Activated CD4-positive, alpha-beta T cell treated with anti-CD3 and anti-CD28 coated beads, Interleukin-2, amount 10 ng/mL, durations not matched to agents 7 days and 5 days (primary cell): Measurements from ENCODE around the gene RERE. TPM values are rescaled to one million over a fixed set of nuclear protein-coding genes. Genes with fewer than 3 reads are reported as not detected.

ENCODE experiments used
- CTCF ChIA-PET: fragments of 350-600 bp; sonication (Branson Sonifier 250); formaldehyde crosslinking; loops from one replicate; lab custom pipeline; 2021; ENCODE audit warnings: antibody characterized with exemption; lab: Charles Lee
- POLR2A ChIA-PET: fragments of 350-600 bp; sonication (Branson Sonifier 250); formaldehyde crosslinking; loops from one replicate; lab custom pipeline; 2021; ENCODE audit warnings: antibody characterized with exemption; lab: Charles Lee
- DNase-seq: peaks from one replicate; pipeline ENCODE4 v3.0.0-alpha.2; 2020
- H3K27ac Mint-ChIP-seq: one replicate; pipeline ENCODE4 v1.8.0; 2021; ENCODE audit warnings: mild to moderate bottlenecking, moderate library complexity, mixed read lengths
- H3K27me3 Mint-ChIP-seq: one replicate; pipeline ENCODE4 v1.8.0; 2021; ENCODE audit warnings: mixed read lengths
- H3K36me3 Mint-ChIP-seq: one replicate; pipeline ENCODE4 v1.8.0; 2021; ENCODE audit warnings: low read depth, mixed read lengths
- H3K4me1 Mint-ChIP-seq: one replicate; pipeline ENCODE4 v1.8.0; 2021; ENCODE audit warnings: mixed read lengths
- H3K4me3 Mint-ChIP-seq: one replicate; pipeline ENCODE4 v1.8.0; 2021; ENCODE audit warnings: mild to moderate bottlenecking, moderate library complexity, mixed read lengths
- H3K9me3 Mint-ChIP-seq: one replicate; pipeline ENCODE4 v1.8.0; 2021; ENCODE audit warnings: mixed read lengths
- total RNA-seq, 2 experiments: library from RNA; stranded (reverse); gene quantifications; one replicate each; pipeline ENCODE4 v1.2.3, GENCODE V29; 2021

The RERE gene
- total RNA-seq, 2 experiments from 2014 or later = 68.5 to 68.7 TPM

DNA sequence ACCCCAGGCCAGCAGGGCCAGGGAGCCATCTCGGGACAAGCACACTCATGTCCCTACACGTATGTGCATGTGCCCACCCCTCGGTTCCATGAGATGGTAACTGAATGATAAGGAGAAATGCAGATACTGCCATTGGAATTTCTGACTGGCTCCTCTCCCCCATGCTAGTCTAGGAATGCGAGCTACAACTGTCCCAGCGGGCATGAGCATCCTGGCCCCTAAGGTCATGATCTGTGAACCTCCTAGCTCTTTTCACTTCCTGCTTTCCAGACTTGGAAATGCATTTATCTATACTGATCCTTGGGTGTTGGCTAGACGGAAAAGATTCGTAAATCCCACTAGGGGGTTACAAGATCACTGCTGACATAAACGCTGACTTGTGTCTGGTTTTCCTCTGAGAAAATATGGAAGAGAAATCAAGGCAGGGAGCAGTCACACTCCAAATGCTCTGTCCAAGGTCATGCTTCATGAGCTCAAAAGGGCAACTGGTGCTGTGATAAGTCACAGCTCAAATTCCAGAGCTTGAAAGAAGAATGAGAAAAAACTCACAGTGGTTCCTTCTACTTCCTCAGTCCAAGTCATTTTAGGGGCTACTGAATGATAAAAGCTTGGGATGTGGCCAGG lies 449.8 kb downstream of the RERE start:
- ChIA-PET CTCF (interaction anchor here (0.6 to 0.8 kb wide), 2 partner anchors 229 to 361 kb away, joined by 3 read pairs; no protein-coding TSS in a partner anchor), POLR2A (no interaction called here)
- Mint-ChIP-seq H3K4me1 (peaks cover 13% of the 10 kb centered on the region), H3K4me3 (no peak overlapping the region), H3K9me3 (no peaks in the 10 kb centered on the region), H3K27me3 (no peaks in the 10 kb centered on the region), H3K27ac (no peak overlapping the region), H3K36me3 (peaks cover 15% of the 10 kb centered on the region)
- DNase-seq = no peak

DNA sequence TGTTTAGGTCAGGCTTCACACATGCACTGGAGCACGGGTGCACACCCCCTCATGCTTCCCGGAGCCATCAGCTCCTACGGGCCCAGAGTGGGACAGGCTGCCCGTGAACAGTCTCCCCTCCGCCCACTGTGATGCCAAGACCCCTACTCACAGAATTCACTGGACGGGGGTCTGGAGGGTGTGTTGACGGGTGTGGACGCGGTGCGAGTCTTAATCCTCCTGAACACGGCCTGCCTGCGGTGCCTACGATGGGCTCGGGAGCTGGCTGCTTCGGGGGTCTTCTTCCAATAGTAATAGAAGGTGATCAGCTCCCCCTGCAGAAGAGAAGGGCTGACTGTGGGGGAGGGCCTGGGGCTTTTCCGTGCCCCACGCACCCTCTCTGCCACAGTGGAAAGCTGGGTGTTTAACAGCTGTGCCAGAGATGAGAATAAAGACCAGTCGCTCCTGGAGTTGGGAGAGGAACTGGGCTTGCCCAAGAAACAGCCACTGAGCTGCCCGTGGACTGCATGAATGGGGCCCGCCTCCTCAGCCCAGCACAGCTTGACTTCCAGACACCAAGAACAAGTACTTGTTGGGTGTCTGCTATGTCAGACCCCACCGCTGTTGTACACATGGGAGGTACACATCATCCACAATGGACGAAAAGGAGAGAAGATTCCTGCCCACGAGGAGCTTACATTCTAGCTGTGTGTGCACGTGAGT lies 451.6 kb downstream of the RERE start:
- POLR2A ChIA-PET = no interaction called here
- Mint-ChIP-seq H3K36me3 (peaks cover 19% of the 10 kb centered on the region), H3K9me3 (no peaks in the 10 kb centered on the region), H3K4me3 (no peak overlapping the region), H3K4me1 (peaks cover 12% of the 10 kb centered on the region), H3K27ac (peak overlapping the region; percentile 36), H3K27me3 (no peaks in the 10 kb centered on the region)
- no peak for DNase-seq
- CTCF ChIA-PET = interaction anchor here (0.9 to 1.0 kb wide), 2 partner anchors 16 to 356 kb away, joined by 3 to 5 read pairs; no protein-coding TSS in a partner anchor

DNA sequence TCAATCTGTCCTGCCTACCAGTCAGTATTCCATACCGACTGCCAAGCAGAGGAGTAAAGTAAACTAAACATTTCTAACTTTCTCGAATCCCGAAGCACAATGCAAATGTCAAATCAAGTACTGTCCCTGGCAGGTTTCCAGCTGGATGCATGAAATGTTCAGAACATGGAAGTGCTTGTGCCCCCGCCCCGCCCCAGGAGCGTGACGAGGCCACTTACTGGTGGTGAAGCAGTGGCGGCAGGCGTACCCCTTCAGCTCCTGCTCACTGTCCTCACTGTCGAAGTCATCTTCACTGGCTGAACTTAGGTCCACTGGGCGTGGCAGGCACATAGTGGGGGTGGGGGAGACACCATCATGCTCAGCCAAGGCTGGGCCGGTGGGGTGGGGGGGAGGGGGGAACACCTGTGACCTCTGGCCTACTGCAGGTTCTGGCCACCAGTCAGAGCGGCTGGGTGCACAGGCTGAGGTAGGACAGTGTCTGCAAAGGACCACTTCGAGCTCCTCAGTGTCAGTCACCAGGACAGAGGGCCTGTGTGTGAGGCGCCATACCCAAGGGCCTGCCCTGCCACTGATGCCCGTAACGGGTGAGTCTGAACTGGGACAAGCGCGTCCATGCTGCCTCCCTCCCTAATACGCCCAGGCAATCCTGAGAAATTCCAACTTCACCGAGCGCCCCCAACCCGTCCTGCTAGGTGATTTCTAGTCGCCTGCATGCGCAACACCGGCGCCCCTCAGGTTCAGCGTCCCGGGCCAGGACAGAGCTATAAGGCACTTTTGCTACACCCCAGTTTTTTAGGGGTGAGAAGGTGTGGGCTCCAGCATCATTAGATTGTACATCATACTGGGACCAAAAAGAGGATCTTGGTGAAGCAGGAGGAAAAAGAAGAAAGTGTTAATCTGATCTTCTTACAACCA lies 452.7 kb downstream of the RERE start:
- Mint-ChIP-seq H3K36me3 (peaks cover 14% of the 10 kb centered on the region), H3K4me1 (peaks cover 4% of the 10 kb centered on the region), H3K4me3 (no peak overlapping the region), H3K9me3 (no peaks in the 10 kb centered on the region), H3K27me3 (no peaks in the 10 kb centered on the region), H3K27ac (no peak overlapping the region)
- CTCF ChIA-PET = interaction anchor here (0.9 kb wide), 1 partner anchor 27 kb away, joined by 3 read pairs; no protein-coding TSS in a partner anchor
- DNase-seq = no peak
- POLR2A ChIA-PET = no interaction called here

DNA sequence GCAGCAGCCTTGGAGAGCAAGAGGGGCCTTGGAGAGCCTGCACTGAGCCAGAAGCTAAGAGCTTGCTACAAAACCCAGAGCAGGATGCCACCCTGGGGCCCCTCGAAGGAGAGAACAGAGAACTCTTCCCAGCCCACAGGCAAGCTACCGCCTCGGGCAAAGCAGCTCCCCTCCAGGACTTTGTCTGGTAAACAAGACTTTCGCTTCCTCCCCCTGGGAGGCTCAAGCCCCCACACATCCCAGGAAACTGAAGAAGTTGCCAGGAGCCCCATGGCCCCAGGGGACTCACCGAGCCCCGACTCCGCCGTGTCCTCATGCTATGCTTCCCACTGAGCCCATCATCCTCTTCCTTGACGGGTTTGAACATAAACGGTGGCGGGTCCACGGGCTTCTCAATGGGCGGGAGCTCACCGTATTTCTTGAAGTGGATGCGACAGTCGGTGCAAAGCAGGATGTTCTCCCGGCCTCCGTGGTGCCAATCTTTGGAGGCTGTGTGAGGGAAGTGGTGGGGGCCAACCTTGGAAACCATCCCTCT lies 453.6 kb downstream of the RERE start:
- H3K27me3 Mint-ChIP-seq = no peaks in the 10 kb centered on the region
- H3K4me3 Mint-ChIP-seq = no peak overlapping the region
- H3K36me3 Mint-ChIP-seq = peaks cover 16% of the 10 kb centered on the region
- H3K27ac Mint-ChIP-seq = no peak overlapping the region
- ChIA-PET CTCF (interaction anchor here (0.6 to 0.9 kb wide), 3 partner anchors 27 to 314 kb away, joined by 3 read pairs; no protein-coding TSS in a partner anchor), POLR2A (no interaction called here)
- no peaks in the 10 kb centered on the region for H3K9me3 Mint-ChIP-seq
- no peak for DNase-seq
- H3K4me1 Mint-ChIP-seq = peaks cover 3% of the 10 kb centered on the region

DNA sequence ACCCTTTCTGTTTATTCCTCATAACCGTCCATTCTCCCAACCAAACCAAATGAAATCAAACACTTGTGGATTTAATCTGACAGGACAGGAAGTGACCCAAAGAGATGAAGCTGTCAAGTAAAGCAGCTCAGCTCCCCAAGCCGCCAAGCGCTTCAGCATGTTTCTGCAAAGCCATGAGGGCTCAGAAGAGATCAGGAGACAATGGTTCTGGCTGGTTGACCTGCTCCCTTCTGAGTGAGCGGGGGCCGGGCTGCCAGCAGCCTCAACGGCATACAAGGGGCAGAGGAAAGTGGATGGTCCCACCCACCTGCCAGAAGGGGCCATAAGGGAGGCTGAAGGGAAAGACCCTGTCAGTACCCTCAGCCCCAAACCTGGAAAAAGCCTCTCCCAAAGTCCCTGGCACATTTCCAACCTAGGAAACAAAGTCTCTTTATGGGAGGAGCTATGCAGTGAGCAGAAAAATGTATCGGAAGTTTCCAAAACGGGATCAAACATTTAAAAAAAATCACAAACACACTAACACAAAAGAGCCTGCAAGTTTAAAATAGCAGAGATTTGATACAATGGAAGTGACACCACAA lies 454.2 kb downstream of the RERE start:
- no peak for DNase-seq
- ChIA-PET CTCF (interaction anchor here (0.6 to 0.9 kb wide), 3 partner anchors 28 to 315 kb away, joined by 3 read pairs; no protein-coding TSS in a partner anchor), POLR2A (no interaction called here)
- Mint-ChIP-seq H3K27ac (no peak overlapping the region), H3K4me3 (no peak overlapping the region), H3K4me1 (peaks cover 3% of the 10 kb centered on the region), H3K9me3 (no peaks in the 10 kb centered on the region), H3K36me3 (peaks cover 19% of the 10 kb centered on the region), H3K27me3 (no peaks in the 10 kb centered on the region)

DNA sequence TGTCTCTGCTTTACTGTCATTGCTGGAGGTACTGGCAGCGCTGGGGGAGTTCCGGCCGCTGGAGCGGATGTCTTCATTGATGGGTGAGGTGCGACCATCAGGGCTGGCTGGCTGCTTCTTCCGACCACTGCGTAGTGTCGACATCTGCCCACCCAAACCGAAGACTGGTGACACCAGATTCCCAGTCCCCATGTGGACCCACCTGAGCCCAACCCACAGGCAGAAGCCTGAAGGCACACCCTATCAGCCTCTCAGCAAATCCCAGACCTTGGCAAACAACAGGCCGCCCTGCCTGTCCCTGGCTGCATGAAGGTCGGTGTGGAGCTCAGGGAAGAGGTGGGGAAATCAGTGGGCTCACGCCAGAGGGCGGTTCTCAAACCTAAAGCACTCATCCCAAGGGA lies 454.7 kb downstream of the RERE start:
- Mint-ChIP-seq H3K4me3 (no peak overlapping the region), H3K27ac (no peak overlapping the region), H3K4me1 (peaks cover 2% of the 10 kb centered on the region), H3K9me3 (no peaks in the 10 kb centered on the region), H3K36me3 (peaks cover 23% of the 10 kb centered on the region), H3K27me3 (no peaks in the 10 kb centered on the region)
- DNase-seq = no peak
- CTCF ChIA-PET = interaction anchor here (0.6 kb wide), 1 partner anchor 14 kb away, joined by 4 read pairs; no protein-coding TSS in a partner anchor
- POLR2A ChIA-PET = no interaction called here

DNA sequence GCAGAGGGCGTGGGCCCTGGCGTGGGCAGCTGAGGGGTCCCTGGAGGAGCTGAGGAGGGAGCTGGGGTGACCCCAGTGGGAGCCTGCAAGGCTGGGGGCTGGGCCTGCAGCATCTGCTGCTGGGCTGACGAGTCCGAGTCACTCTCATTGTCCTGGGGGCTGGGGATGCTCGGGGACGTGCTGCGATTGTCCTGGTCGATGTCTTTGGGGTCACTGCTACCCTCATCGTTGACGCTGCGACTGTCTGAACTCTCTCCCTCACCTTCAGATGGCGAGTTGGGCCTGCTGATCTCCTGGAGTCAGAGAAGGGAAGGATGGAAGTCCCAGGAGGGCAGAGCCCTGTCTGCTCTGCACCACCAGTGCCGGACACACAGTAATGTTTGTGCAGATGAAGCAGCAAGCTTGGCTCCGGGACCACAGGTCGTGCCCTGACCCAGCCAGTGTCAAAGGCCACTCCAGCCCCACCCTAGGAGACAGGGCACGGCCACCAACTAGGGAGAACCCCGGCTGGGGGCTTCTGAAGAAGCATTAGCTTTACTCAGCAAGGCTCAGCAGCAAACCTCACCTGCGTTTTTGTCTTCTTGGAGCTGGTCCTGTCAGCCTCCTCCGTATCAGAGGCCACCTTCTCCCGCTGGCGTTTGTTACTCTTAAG lies 456.1 kb downstream of the RERE start:
- Mint-ChIP-seq H3K27ac (no peak overlapping the region), H3K4me1 (no peaks in the 10 kb centered on the region), H3K9me3 (no peaks in the 10 kb centered on the region), H3K36me3 (peaks cover 28% of the 10 kb centered on the region), H3K4me3 (no peak overlapping the region), H3K27me3 (no peaks in the 10 kb centered on the region)
- ChIA-PET POLR2A (interaction anchor here (0.6 kb wide), 1 partner anchor 296 kb away, joined by 3 read pairs; no protein-coding TSS in a partner anchor), CTCF (no interaction called here)
- DNase-seq = no peak

DNA sequence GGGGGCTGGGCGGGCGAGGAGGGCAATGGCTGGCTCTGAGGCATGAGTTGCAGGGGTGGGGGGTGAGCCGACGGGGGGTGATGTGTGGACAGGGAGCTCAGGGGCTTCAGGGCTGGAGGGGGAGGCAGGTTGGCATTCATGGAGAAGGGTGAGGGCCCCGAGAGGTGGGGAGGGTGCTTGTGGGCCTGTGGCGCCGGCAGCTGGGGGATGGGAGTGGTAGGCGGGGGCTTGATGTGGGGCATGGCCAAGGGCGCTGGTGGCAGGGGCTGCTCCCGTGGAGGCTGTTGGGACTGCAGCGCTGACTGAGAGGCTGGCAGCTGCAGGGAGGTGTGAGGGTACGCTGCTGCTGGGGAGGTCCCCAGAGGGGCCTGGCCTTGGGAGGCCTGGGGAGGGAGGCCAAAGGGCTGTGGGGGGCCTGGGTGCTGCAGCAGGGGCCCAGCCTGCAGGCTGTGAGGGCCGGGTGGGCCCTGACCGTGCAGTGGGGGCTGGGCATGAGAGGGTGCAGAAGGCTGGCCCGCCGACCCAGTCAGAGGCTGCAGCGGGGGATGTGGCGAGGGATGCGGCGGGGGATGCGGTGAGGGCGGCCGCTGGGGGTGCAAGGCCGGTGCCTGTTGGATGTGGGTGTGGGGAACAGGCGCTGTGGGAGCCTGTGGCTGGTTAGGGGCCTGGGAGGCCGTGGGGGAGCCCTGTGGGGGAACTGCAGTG lies 456.8 kb downstream of the RERE start:
- CTCF ChIA-PET = interaction anchor here (0.5 kb wide), 1 partner anchor 401 kb away, joined by 3 read pairs; no protein-coding TSS in a partner anchor
- H3K4me3 Mint-ChIP-seq = no peak overlapping the region

DNA sequence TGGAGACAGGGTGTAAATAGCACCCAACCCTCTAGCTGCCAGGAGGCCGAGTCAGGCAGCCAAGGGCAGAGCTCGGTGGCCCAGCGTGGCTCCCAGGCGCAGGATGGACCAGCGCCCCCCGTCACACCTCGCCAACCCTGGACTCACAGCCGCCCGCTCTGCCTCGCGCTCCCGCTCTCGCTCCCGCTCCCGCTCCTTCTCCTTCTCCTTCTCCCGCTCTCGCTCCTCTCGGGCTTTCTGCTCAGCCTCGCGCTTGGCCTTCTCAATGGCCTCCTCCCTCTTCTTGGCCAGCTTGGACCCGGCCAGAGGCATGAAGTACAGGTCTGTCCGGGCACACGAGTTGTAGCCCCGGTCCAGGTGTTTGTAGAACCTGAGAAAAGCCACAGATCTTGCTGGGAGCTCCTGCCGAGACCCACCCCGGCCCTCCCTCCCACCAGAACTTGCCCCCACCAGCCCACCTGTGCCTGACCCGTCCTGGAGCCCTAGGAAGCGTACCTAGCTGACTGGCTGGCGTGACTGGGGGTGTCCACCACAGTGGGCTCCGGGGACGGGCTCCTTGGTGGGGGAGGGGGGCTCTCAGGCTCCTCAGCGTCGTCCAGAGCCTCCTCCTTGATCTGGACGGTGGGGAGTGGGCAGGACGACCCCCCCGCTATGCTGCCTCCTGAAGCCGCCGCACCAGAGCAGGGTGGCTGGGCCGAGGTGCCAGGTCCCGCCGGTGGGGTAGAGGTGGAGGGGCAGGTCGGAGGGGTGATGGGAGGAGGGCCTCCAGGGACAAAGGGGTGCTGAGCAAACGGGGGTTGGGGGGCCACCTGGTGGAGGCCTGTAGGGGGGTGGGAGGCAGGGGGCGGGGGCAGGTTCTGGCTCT lies 457.6 kb downstream of the RERE start:
- Mint-ChIP-seq H3K27ac (no peak overlapping the region), H3K4me1 (no peaks in the 10 kb centered on the region), H3K9me3 (no peaks in the 10 kb centered on the region), H3K27me3 (no peaks in the 10 kb centered on the region), H3K4me3 (no peak overlapping the region), H3K36me3 (peaks cover 30% of the 10 kb centered on the region)
- ChIA-PET CTCF (interaction anchor here (0.5 to 1.6 kb wide), 2 partner anchors 14 to 400 kb away, joined by 3 read pairs; no protein-coding TSS in a partner anchor), POLR2A (no interaction called here)
- no peak for DNase-seq

More for the DNA sequence above, 456.8 kb downstream of the RERE start:
- Mint-ChIP-seq H3K27me3 (no peaks in the 10 kb centered on the region), H3K4me1 (no peaks in the 10 kb centered on the region), H3K9me3 (no peaks in the 10 kb centered on the region), H3K36me3 (peaks cover 30% of the 10 kb centered on the region), H3K27ac (no peak overlapping the region)
- POLR2A ChIA-PET = no interaction called here
- no peak for DNase-seq

DNA sequence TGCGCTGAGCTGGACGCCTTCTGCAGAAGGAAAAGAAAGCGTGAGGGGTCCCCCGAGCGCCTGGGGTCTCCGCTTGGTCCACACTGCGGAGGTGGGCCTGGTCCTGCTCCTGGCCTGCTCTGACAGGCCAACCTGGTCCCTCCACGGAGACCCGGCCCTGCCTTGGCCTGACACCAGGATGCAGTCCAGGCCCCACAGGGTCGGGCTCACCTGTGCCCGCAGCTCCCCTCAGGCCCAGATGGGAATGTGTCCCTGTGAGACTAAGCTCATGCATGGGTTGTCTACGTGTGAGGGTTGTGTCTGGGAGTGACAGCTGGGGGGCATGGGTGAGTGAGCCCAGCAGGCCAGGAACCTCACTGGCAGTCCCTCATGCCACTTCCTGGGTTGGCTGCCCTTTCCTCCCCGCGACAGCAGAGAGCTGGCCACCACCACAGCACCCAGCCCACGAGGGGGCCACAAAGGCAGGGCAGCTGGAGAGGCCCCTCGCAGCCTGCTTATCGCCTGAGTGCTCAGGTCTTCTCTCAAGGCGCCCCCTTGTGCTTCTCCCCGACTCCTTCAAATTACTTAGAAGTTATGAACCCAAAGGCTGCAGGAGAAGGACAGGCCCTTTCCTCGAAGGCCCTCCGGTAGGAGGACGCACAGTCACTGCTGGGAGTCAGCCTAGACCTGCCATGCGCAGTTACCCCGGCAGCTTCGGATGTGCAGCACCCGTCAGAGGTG lies 458.4 kb downstream of the RERE start:
- no peaks in the 10 kb centered on the region for H3K27me3 Mint-ChIP-seq
- CTCF ChIA-PET = interaction anchor here (1.3 to 1.6 kb wide), 3 partner anchors 10 to 15 kb away, joined by 3 to 4 read pairs (median 4); no protein-coding TSS in a partner anchor
- H3K4me3 Mint-ChIP-seq = no peak overlapping the region

More for the DNA sequence above, 458.4 kb downstream of the RERE start:
- Mint-ChIP-seq H3K4me1 (no peaks in the 10 kb centered on the region), H3K27ac (no peak overlapping the region), H3K36me3 (peaks cover 28% of the 10 kb centered on the region), H3K9me3 (no peaks in the 10 kb centered on the region)
- POLR2A ChIA-PET = no interaction called here
- no peak for DNase-seq
